ENCODE data around the gene MEA1. TPM values are rescaled to one million over a fixed set of nuclear protein-coding genes. Genes with fewer than 3 reads are reported as not detected.

Gene MEA1
- total RNA-seq, 2 donors from 2014 or later = 29.6 to 50.3 TPM

GRCh38 chr6:43059168-43060033 is 45.7 kb upstream of the MEA1 start, which contains the start of the genes KLC4 and MRPL2:
TSS of gene KLC4 (plus strand) at chr6:43059631. CDS start at chr6:43061336, 1,705 bp downstream.
TSS of gene MRPL2 (minus strand) at chr6:43059434. CDS start at chr6:43059381, 53 bp downstream.
- H3K27ac ChIP-seq = peak within 1 kb of the TSS; percentile 94 to 95
- no peaks in the 10 kb centered on the region for H3K27me3 ChIP-seq
- peaks cover 43% of the 10 kb centered on the region for H3K36me3 ChIP-seq
- no peaks in the 10 kb centered on the region for H3K9me3 ChIP-seq
- H3K4me1 ChIP-seq = peaks cover 0 to 47% of the 10 kb centered on the region in 2 donors
- peak within 1 kb of the TSS; percentile 95 to 98 for H3K4me3 ChIP-seq
- peak; percentile 99 for DNase-seq (ENCODE audit: low spot score)
- TF ChIP-seq, protein P1, sequence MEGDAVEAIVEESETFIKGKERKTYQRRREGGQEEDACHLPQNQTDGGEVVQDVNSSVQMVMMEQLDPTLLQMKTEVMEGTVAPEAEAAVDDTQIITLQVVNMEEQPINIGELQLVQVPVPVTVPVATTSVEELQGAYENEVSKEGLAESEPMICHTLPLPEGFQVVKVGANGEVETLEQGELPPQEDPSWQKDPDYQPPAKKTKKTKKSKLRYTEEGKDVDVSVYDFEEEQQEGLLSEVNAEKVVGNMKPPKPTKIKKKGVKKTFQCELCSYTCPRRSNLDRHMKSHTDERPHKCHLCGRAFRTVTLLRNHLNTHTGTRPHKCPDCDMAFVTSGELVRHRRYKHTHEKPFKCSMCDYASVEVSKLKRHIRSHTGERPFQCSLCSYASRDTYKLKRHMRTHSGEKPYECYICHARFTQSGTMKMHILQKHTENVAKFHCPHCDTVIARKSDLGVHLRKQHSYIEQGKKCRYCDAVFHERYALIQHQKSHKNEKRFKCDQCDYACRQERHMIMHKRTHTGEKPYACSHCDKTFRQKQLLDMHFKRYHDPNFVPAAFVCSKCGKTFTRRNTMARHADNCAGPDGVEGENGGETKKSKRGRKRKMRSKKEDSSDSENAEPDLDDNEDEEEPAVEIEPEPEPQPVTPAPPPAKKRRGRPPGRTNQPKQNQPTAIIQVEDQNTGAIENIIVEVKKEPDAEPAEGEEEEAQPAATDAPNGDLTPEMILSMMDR (IDR thresholded peaks at IDR 0.05) = no peak

DNA sequence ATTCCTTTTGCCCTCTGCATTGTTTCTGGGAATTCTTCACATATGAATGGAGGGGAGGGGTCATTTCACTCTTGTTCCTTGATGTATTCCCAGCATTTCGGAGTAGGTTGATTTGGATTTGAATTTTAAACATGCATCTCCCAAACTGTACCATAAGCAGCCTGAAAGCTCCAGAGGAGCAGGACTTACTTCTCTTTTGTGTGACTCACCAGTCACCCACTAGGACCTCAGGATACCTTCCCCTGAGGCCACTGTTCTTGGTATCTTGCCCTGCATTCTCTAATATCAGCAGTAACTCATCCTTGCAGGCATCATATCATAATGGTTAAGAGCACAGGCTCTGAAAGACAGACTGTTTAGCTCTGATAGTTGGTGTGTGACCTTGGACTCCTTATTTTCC is 44.8 kb upstream of the MEA1 start:
- Histone ChIP-seq H3K4me1 (peaks cover 0 to 52% of the 10 kb centered on the region in 2 donors), H3K9me3 (no peaks in the 10 kb centered on the region), H3K4me3 (peak overlapping the region; percentile 95 to 98), H3K36me3 (peaks cover 34% of the 10 kb centered on the region), H3K27ac (peak overlapping the region; percentile 94 to 95), H3K27me3 (no peaks in the 10 kb centered on the region)
- TF ChIP-seq, protein P1 (IDR thresholded peaks at IDR 0.05) = no peak
- no peak for DNase-seq (ENCODE audit: low spot score)

- H3K4me1 ChIP-seq = peaks cover 0 to 48% of the 10 kb centered on the region in 2 donors
- no peaks in the 10 kb centered on the region for H3K9me3 ChIP-seq
Measured at GRCh38 chr6:43055966-43056365, 42.2 kb upstream of the MEA1 start.

GRCh38 chr6:43054206-43054943 is 40.6 kb upstream of the MEA1 start:
- peaks cover 35% of the 10 kb centered on the region for H3K36me3 ChIP-seq
- no peaks in the 10 kb centered on the region for H3K27me3 ChIP-seq
- TF ChIP-seq, protein P1 (IDR thresholded peaks at IDR 0.05) = no peak
- peak overlapping the region; percentile 92 to 96 for H3K27ac ChIP-seq
- DNase-seq (ENCODE audit: low spot score) = no peak
- peak overlapping the region; percentile 69 to 71 for H3K4me3 ChIP-seq
- H3K9me3 ChIP-seq = no peaks in the 10 kb centered on the region
- peaks cover 0 to 38% of the 10 kb centered on the region in 2 donors for H3K4me1 ChIP-seq

More at GRCh38 chr6:43055966-43056365, 42.2 kb upstream of the MEA1 start:
- TF ChIP-seq, protein P1 (IDR thresholded peaks at IDR 0.05) = no peak
- H3K27me3 ChIP-seq = no peaks in the 10 kb centered on the region
- no peak overlapping the region for H3K4me3 ChIP-seq
- H3K36me3 ChIP-seq = peaks cover 29% of the 10 kb centered on the region
- no peak for DNase-seq (ENCODE audit: low spot score)
- no peak overlapping the region for H3K27ac ChIP-seq

- H3K27me3 ChIP-seq = no peaks in the 10 kb centered on the region
- H3K27ac ChIP-seq = peak within 1 kb of the TSS; percentile 92 to 96
- no peaks in the 10 kb centered on the region for H3K9me3 ChIP-seq
- peaks cover 39% of the 10 kb centered on the region for H3K36me3 ChIP-seq
- H3K4me1 ChIP-seq = peaks cover 0 to 36% of the 10 kb centered on the region in 2 donors
- TF ChIP-seq, protein P1 (IDR thresholded peaks at IDR 0.05) = peak in 1 of 2 donors; percentile 38
- DNase-seq (ENCODE audit: low spot score) = peak; percentile 93
- peak within 1 kb of the TSS; percentile 69 to 71 for H3K4me3 ChIP-seq
Measured at GRCh38 chr6:43053545-43054205, 39.9 kb upstream of the MEA1 start, which contains the start of gene CUL7. TSS of gene CUL7 (minus strand) at chr6:43053851. CDS start at chr6:43052788, 1,063 bp downstream.

Data from right atrium auricular region (tissue), 2 donors.